HFFc6 (cell line): ENCODE data around the gene OPALIN. TPM values are rescaled to one million over a fixed set of nuclear protein-coding genes. Genes with fewer than 3 reads are reported as not detected.

Source experiments
- DNase-seq: peaks from one replicate; pipeline ENCODE4 v3.0.0-alpha.2; 2018
- H3K27ac Mint-ChIP-seq: 2 replicates; pipeline ENCODE4 v1.8.0; 2020; ENCODE audit warnings: mild to moderate bottlenecking, mixed read lengths
- H3K27me3 Mint-ChIP-seq: 2 replicates; pipeline ENCODE4 v1.8.0; 2021; ENCODE audit warnings: mild to moderate bottlenecking, moderate library complexity, mixed read lengths; ENCODE audit not compliant: insufficient read depth
- H3K36me3 Mint-ChIP-seq: 2 replicates; pipeline ENCODE4 v1.8.0; 2021; ENCODE audit warnings: low read depth, mixed read lengths
- H3K4me1 Mint-ChIP-seq: 2 replicates; pipeline ENCODE4 v1.8.0; 2020; ENCODE audit warnings: low read depth, mixed read lengths
- H3K4me3 Mint-ChIP-seq: 2 replicates; pipeline ENCODE4 v1.8.0; 2020; ENCODE audit warnings: mild to moderate bottlenecking, moderate library complexity, mixed read lengths
- H3K9me3 Mint-ChIP-seq: 2 replicates; pipeline ENCODE4 v1.8.0; 2020; ENCODE audit warnings: mild to moderate bottlenecking, mixed read lengths
- total RNA-seq, 6 experiments: library from RNA; stranded (reverse); fragmentation: NEBNext Ultra II Directional; extraction: Animal tissue kit (Norgen Biotek cat#: 25700); gene quantifications; 2 replicates in 1 of 6; 3 replicates in 5 of 6; pipeline ENCODE4 v1.2.3, GENCODE V29; 2021
- TF ChIP-seq, protein P1 (sequence below): fragments of 200-600 bp; sonication (generic); IDR thresholded peaks from 2 replicates; pipeline ENCODE4 v1.5.0; 2021; ENCODE audit warnings: antibody characterized with exemption, mild to moderate bottlenecking

Gene OPALIN
- total RNA-seq, 6 experiments from 2014 or later = not detected

GRCh38 chr10:96374004-96374403, 15.2 kb upstream of the OPALIN start:
- no peak for DNase-seq
- H3K4me1 Mint-ChIP-seq = peaks cover 29% of the 10 kb centered on the region
- H3K4me3 Mint-ChIP-seq = peak overlapping the region; percentile 49; the same call in 1 of the 2 replicates
- H3K36me3 Mint-ChIP-seq = no peaks in the 10 kb centered on the region
- H3K27ac Mint-ChIP-seq = no peak overlapping the region
- H3K27me3 Mint-ChIP-seq = peaks cover 8% of the 10 kb centered on the region
- TF ChIP-seq, protein P1, sequence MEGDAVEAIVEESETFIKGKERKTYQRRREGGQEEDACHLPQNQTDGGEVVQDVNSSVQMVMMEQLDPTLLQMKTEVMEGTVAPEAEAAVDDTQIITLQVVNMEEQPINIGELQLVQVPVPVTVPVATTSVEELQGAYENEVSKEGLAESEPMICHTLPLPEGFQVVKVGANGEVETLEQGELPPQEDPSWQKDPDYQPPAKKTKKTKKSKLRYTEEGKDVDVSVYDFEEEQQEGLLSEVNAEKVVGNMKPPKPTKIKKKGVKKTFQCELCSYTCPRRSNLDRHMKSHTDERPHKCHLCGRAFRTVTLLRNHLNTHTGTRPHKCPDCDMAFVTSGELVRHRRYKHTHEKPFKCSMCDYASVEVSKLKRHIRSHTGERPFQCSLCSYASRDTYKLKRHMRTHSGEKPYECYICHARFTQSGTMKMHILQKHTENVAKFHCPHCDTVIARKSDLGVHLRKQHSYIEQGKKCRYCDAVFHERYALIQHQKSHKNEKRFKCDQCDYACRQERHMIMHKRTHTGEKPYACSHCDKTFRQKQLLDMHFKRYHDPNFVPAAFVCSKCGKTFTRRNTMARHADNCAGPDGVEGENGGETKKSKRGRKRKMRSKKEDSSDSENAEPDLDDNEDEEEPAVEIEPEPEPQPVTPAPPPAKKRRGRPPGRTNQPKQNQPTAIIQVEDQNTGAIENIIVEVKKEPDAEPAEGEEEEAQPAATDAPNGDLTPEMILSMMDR = no peak
- H3K9me3 Mint-ChIP-seq = no peaks in the 10 kb centered on the region

- H3K4me3 Mint-ChIP-seq = no peak overlapping the region
- TF ChIP-seq, protein P1 = no peak
These were observed 12.6 kb upstream of the OPALIN start for GRCh38 chr10:96371356-96371755.

DNA sequence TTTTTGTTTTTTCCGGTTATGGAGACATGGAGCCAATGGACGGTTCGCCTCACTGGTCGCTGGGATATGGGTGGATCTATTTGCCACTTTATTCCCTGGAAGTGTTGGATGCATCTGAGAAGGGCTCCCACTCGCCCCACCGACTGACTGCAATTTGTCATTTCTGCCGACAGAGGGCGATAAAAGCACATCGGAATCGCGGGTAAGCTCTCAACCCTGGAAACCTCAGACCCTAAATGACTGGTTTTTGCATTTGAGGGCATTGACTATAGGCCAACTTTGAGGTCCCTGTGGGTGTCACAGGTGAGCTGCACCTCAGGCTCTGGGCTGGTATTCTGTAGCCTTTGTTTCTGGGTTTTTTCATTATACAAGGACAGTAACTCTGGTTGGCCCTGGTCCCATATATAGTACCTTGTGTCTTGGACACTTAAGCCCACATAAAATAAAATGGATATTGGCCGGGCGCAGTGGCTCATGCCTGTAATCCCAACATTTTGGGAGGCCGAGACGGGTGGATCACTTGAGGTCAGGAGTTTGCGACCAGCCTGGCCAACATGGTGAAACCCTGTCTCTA, 11.9 kb upstream of the OPALIN start:
- no peak overlapping the region for H3K27ac Mint-ChIP-seq
- peak; percentile 23 for DNase-seq
- peaks cover 12% of the 10 kb centered on the region for H3K27me3 Mint-ChIP-seq
- no peaks in the 10 kb centered on the region for H3K9me3 Mint-ChIP-seq
- H3K4me1 Mint-ChIP-seq = peaks cover 28% of the 10 kb centered on the region
- TF ChIP-seq, protein P1 = peak; percentile 94
- H3K36me3 Mint-ChIP-seq = no peaks in the 10 kb centered on the region
- H3K4me3 Mint-ChIP-seq = no peak overlapping the region

More at GRCh38 chr10:96371356-96371755, 12.6 kb upstream of the OPALIN start:
- DNase-seq = no peak
- Mint-ChIP-seq H3K27ac (no peak overlapping the region), H3K9me3 (no peaks in the 10 kb centered on the region), H3K27me3 (peaks cover 12% of the 10 kb centered on the region), H3K4me1 (peaks cover 25% of the 10 kb centered on the region), H3K36me3 (no peaks in the 10 kb centered on the region)

GRCh38 chr10:96369890-96370583, 11.2 kb upstream of the OPALIN start:
- TF ChIP-seq, protein P1 = no peak
- H3K9me3 Mint-ChIP-seq = no peaks in the 10 kb centered on the region
- no peaks in the 10 kb centered on the region for H3K36me3 Mint-ChIP-seq
- no peak overlapping the region for H3K27ac Mint-ChIP-seq
- DNase-seq = no peak
- H3K27me3 Mint-ChIP-seq = peaks cover 12% of the 10 kb centered on the region
- H3K4me1 Mint-ChIP-seq = peaks cover 23% of the 10 kb centered on the region
- no peak overlapping the region for H3K4me3 Mint-ChIP-seq

- no peaks in the 10 kb centered on the region for H3K36me3 Mint-ChIP-seq
- peaks cover 13% of the 10 kb centered on the region for H3K27me3 Mint-ChIP-seq
- H3K4me3 Mint-ChIP-seq = no peak overlapping the region
- TF ChIP-seq, protein P1 = no peak
- H3K9me3 Mint-ChIP-seq = no peaks in the 10 kb centered on the region
- peaks cover 13% of the 10 kb centered on the region for H3K4me1 Mint-ChIP-seq
- no peak for DNase-seq
- no peak overlapping the region for H3K27ac Mint-ChIP-seq
These were observed 10.2 kb upstream of the OPALIN start for GRCh38 chr10:96368971-96369370.
